ENCODE data around the gene C16orf46.

DNA sequence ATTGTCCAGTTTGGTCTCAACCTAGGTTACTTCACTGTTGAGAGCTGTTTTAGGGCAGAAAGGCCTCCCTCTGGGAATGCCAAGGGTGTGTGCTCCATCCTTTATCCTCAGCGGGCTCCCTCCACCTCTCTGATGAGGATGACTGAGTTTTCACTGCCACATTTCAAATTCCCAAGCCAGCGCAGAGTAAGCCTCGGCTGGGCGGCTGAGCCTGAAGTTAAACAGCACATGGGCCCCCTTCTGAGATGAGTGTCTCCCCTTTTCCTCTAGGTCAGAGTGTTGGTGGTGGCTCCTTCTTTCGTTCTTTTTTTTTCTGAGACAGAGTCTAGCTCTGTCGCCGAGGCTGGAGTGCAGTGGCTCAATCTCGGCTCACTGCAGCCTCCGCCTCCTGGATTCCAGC, 24.7 kb upstream of the C16orf46 start:
- TF ChIP-seq ZNF562 (CRISPR knock-in tag; IDR thresholded peaks at IDR 0.05; ENCODE audit: borderline replicate concordance) = no peak
- TF ChIP-seq MYNN (CRISPR knock-in tag; IDR thresholded peaks at IDR 0.05; ENCODE audit: low read depth) = no peak
- TF ChIP-seq SRSF1 (optimal IDR thresholded peaks at IDR 0.05; ENCODE audit: low read depth, low read length) = no peak
- TF ChIP-seq MTA3 (CRISPR knock-in tag; IDR thresholded peaks at IDR 0.05) = no peak

All from HepG2 (cell line).